PFSK-1 (cell line): ENCODE results near the gene QKI.

Experiments
- FOXP2 ChIP-seq: optimal IDR thresholded peaks from 2 replicates; pipeline ENCODE3; 2011; ENCODE audit warnings: borderline replicate concordance, control low read depth, inconsistent platforms; ENCODE audit not compliant: insufficient read depth; ENCODE audit errors: extremely low read length, extremely low read depth
- POLR2AphosphoS5 ChIP-seq: IDR thresholded peaks from 2 replicates; pipeline ENCODE4 v1.6.1; 2012; ENCODE audit warnings: low read depth, mild to moderate bottlenecking, control low read depth, low read length, moderate library complexity
- SIN3A ChIP-seq: IDR thresholded peaks from 2 replicates; pipeline ENCODE4 v1.6.1; 2012; ENCODE audit warnings: mild to moderate bottlenecking, low read length, moderate library complexity, borderline replicate concordance; ENCODE audit not compliant: insufficient read depth
- TAF1 ChIP-seq: IDR thresholded peaks from 2 replicates; pipeline ENCODE4 v1.6.1; 2012; ENCODE audit warnings: low read length, control low read depth, borderline replicate concordance; ENCODE audit not compliant: insufficient read depth
- TF ChIP-seq, protein P1 (sequence below), 2 experiments: IDR thresholded peaks; 2 replicates each; pipeline versions ENCODE4 v1.6.1 to v1.8.0; 2011 to 2012; ENCODE audit warnings: low read depth in 2 of 2, low read length in 2 of 2, control low read depth in 1 of 2, inconsistent platforms in 1 of 2, mild to moderate bottlenecking in 1 of 2, moderate library complexity in 1 of 2; ENCODE audit not compliant: insufficient read depth in 1 of 2

Gene QKI

DNA sequence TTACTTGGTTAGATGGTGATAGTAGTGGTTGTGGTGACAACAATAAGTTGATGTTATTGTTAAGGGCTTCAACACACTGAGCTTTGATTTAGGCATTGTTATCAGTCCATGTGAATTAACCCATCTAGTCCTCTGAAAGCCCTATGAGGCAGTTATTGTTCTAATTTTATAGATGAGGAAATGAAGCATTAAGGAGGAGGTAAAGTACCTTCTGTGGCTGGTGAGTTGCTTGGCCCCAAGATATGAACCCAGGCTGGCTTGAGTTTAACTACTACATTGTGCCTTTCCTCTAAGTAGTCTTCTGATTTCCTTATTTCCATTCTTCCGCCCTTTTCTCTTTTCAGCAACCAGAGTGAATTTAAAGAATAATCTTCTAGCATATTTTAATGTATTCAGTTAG is 81.7 kb downstream of the QKI start:
- no peak for TF ChIP-seq TAF1
- TF ChIP-seq FOXP2: no peak
- no peak for TF ChIP-seq POLR2AphosphoS5
- TF ChIP-seq, protein P1, sequence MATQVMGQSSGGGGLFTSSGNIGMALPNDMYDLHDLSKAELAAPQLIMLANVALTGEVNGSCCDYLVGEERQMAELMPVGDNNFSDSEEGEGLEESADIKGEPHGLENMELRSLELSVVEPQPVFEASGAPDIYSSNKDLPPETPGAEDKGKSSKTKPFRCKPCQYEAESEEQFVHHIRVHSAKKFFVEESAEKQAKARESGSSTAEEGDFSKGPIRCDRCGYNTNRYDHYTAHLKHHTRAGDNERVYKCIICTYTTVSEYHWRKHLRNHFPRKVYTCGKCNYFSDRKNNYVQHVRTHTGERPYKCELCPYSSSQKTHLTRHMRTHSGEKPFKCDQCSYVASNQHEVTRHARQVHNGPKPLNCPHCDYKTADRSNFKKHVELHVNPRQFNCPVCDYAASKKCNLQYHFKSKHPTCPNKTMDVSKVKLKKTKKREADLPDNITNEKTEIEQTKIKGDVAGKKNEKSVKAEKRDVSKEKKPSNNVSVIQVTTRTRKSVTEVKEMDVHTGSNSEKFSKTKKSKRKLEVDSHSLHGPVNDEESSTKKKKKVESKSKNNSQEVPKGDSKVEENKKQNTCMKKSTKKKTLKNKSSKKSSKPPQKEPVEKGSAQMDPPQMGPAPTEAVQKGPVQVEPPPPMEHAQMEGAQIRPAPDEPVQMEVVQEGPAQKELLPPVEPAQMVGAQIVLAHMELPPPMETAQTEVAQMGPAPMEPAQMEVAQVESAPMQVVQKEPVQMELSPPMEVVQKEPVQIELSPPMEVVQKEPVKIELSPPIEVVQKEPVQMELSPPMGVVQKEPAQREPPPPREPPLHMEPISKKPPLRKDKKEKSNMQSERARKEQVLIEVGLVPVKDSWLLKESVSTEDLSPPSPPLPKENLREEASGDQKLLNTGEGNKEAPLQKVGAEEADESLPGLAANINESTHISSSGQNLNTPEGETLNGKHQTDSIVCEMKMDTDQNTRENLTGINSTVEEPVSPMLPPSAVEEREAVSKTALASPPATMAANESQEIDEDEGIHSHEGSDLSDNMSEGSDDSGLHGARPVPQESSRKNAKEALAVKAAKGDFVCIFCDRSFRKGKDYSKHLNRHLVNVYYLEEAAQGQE (IDR thresholded peaks at IDR 0.05; ENCODE audit: insufficient read depth in 1 of 2, low read depth in 2 of 2, low read length in 2 of 2): no peak
- TF ChIP-seq SIN3A: no peak

DNA sequence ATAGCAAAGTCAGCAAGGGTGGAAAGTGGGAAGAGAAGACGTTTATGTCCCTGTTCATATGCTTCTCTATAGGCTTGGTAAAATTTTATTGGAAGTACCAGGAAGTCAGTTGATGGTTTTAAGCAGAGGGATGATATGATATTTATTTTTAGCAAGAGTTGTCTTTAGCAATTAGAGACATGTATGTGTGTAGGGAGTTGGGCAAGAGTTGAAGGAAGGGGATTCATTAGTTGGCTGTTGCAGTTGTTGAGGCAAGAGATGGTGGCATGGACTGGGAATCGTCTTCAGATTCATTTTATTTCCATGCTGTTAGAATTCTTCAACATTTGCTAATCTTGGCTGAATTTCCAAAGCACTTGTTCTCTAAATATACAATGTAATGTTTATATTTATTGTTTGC is 85.6 kb downstream of the QKI start:
- TF ChIP-seq SIN3A (no peak), TAF1 (no peak), FOXP2 (no peak), POLR2AphosphoS5 (no peak)
- TF ChIP-seq, protein P1 (IDR thresholded peaks at IDR 0.05; ENCODE audit: insufficient read depth in 1 of 2, low read depth in 2 of 2, low read length in 2 of 2): no peak

DNA sequence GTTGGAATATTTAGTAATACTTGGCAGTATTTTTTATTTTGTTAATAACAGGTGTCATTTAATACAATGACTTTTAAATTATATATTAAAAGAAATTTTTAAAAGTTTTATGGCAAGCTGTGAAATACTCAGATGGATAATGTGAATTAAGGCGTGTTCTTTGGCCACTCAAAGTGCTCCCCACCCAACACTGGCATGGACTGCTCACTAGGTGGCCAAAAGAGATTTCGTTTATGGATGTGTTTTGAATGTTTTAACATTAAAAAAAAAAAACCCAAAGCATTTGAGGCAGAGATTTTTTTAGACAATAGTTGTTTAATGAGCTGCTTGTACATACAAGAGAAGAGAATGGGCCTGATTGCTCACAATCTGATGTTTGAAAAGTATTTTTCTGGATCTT is 86.5 kb downstream of the QKI start:
- no peak for TF ChIP-seq FOXP2
- no peak for TF ChIP-seq SIN3A
- TF ChIP-seq, protein P1 (IDR thresholded peaks at IDR 0.05; ENCODE audit: insufficient read depth in 1 of 2, low read depth in 2 of 2, low read length in 2 of 2): no peak

DNA sequence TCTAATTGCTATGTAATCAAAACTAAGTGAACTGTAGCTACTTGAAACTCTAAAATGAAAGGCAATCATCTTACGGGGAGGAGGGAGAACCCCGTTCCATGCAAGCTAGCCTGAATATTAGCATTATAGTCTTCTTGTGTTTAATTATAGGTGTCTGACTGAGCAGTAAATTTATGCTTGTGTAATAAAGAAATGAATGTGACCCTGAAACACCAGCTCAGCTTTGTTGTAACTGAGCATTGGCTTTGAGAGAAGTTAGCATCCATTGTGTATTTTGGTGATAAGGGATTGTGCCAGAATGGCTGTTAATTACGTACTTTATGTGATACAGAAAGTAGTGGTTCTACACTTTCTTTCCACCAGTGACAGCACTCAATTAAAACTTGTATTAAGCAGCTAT is 86.9 kb downstream of the QKI start:
- TF ChIP-seq POLR2AphosphoS5 (no peak), TAF1 (no peak), FOXP2 (no peak), SIN3A (no peak)
- TF ChIP-seq, protein P1 (IDR thresholded peaks at IDR 0.05; ENCODE audit: insufficient read depth in 1 of 2, low read depth in 2 of 2, low read length in 2 of 2): no peak

DNA sequence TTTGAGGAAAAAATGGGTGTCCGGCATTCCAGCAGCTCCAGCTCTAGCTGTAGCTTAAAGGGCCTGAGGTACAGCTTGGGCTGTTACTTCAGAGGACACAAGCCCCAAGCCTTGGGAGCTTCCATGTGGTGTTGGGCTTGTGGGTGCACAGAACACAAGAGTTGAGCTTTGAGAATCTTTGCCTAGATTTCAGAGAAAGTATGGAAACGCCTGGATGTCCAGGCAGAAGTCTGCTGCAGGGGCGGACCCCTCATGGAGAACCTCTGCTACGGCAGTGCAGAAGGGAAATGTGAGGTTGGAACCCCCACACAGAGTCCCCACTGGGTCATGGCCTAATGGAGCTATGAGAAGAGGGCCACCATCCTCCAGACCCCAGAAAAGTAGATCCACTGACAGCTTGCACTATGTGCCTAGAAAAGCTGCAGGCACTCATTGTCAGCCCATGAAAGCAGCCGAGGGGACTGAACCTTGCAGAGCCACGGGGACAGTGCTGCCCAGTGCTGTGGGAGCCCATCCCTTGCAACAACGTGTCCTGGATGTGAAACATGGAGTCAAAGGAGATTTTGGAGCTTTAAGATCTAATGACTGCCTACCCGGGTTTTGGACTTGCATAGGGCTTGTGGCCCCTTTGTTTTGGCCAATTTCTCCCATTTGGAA is 90.6 kb downstream of the QKI start:
- no peak for TF ChIP-seq TAF1
- no peak for TF ChIP-seq FOXP2
- TF ChIP-seq, protein P1 (IDR thresholded peaks at IDR 0.05; ENCODE audit: insufficient read depth in 1 of 2, low read depth in 2 of 2, low read length in 2 of 2): no peak
- TF ChIP-seq SIN3A: no peak
- TF ChIP-seq POLR2AphosphoS5: no peak
